Astrocyte of the cerebellum (primary cell): ENCODE measurements around the gene DSCAM.

Experiments used
- DNase-seq: peaks from one replicate; pipeline ENCODE4 v3.0.0-alpha.2; 2011; ENCODE audit warnings: low read depth
- H3K4me3 ChIP-seq: 2 replicates; pipeline ENCODE4 v1.5.1; 2011; ENCODE audit warnings: mild to moderate bottlenecking, low read depth, low read length, moderate library complexity
- CTCF ChIP-seq: IDR thresholded peaks from 2 replicates; pipeline ENCODE4 v1.5.1; 2012; ENCODE audit warnings: low read length, low read depth, moderate library complexity, mild to moderate bottlenecking; ENCODE audit errors: missing control alignments
- in situ Hi-C: cut with HindIII; loops from 2 replicates; pipeline ENCODE4 v1.10.0; 2017; ENCODE audit warnings: low sequenced_read_pairs

DSCAM gene

GRCh38 chr21:40863839-40864238 is 16.9 kb upstream of the DSCAM start:
- no peak overlapping the region for H3K4me3 ChIP-seq
- in situ Hi-C loops: no loop called here
- TF ChIP-seq CTCF: no peak
- no peak for DNase-seq

DNA sequence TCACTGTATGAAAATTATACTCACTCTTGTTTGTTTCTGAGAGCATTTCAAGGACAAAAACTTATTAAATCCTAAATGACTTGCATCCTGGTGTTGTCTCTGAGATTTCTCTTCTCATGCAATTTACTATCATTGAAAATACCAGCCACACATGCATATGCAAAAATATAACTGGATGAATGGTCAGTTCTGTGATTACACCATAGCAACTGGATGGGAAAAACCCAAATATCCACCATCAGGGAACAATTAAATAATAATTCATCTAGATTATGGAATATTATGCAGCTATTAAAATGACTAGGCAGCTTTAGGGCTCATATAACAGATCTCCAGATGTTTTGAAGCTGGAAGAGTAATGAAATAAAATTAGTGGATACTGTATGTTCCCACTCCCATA is 11.6 kb upstream of the DSCAM start:
- no peak overlapping the region for H3K4me3 ChIP-seq
- in situ Hi-C loops: no loop called here
- TF ChIP-seq CTCF: no peak
- DNase-seq: no peak

GRCh38 chr21:40853956-40854688 is 7.2 kb upstream of the DSCAM start:
- in situ Hi-C loops: no loop called here
- no peak overlapping the region for H3K4me3 ChIP-seq
- TF ChIP-seq CTCF: no peak
- DNase-seq: no peak

- no peak overlapping the region for H3K4me3 ChIP-seq
- in situ Hi-C loops: no loop called here
- DNase-seq: no peak
- TF ChIP-seq CTCF: no peak
Measured at GRCh38 chr21:40852563-40852962, 5.6 kb upstream of the DSCAM start.

DNA sequence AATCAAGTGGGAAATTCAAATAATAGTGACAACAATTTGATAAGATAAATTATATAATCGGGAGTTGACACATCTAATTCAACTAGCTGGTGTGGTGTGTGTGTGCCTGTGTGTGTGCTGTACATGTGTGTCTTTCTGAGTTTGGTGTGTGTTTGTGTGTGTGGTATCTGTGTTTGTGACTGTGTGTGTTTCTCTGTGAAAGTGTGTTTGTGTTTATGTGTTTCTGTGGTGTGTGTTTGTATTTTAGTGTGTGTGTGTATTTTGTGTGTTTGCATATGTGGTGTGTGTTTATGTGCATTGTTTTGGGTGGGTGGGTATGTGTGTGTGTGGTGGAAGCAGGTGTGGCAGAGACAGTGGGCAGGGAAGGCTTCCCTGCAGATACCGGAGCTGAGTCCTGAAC is 4.8 kb upstream of the DSCAM start:
- TF ChIP-seq CTCF: no peak
- in situ Hi-C loops: no loop called here
- no peak overlapping the region for H3K4me3 ChIP-seq
- DNase-seq: no peak

GRCh38 chr21:40850071-40850470 is 3.1 kb upstream of the DSCAM start:
- no peak for DNase-seq
- no peak for TF ChIP-seq CTCF
- in situ Hi-C loops: no loop called here
- no peak overlapping the region for H3K4me3 ChIP-seq

DNA sequence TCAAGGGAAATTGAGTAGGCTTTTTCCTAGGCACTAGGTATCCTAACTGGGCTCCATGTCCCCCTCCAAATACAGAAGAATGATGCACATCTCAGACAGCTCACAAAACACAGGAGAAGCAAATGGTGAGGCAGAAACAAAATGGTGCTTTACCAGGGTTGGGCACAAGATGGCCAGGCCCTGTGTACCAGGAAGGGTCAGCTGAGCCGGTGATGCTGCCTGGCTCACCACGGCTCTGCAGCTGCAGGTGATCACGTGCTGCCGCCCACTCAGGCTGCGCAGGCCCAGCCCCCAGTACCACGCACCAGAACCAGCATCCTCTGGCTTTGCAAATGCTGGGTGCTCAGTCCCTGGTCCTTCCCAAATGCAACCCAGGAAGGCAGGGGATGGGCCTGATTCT is 993 bp upstream of the DSCAM start:
- DNase-seq: no peak
- no peak overlapping the region for H3K4me3 ChIP-seq
- TF ChIP-seq CTCF: no peak
- in situ Hi-C loops: no loop called here
